H9 (cell line): ENCODE measurements around the gene CLBA1. TPM values are rescaled to one million over a fixed set of nuclear protein-coding genes. Genes with fewer than 3 reads are reported as not detected.

Experiments used
- DNase-seq: peaks from one replicate; pipeline ENCODE4 v3.0.0-alpha.2; 2017
- H2AFZ ChIP-seq: one replicate; pipeline ENCODE4 v1.6.1; 2013; ENCODE audit warnings: mild to moderate bottlenecking, low read length, control low read depth, moderate library complexity
- H2AK5ac ChIP-seq: 2 replicates; pipeline ENCODE4 v1.6.1; 2013; ENCODE audit warnings: low read length, control low read depth, mixed read lengths; ENCODE audit not compliant: insufficient read length
- H2BK120ac ChIP-seq: one replicate; pipeline ENCODE4 v1.6.1; 2013; ENCODE audit warnings: low read depth, mild to moderate bottlenecking, low read length, control low read depth, inconsistent platforms; ENCODE audit not compliant: poor library complexity, severe bottlenecking
- H2BK12ac ChIP-seq: 2 replicates; pipeline ENCODE4 v1.6.1; 2013; ENCODE audit warnings: low read length, control low read depth, mixed read lengths, low read depth; ENCODE audit not compliant: insufficient read length
- H2BK15ac ChIP-seq: 2 replicates; pipeline ENCODE4 v1.6.1; 2013; ENCODE audit warnings: low read depth, low read length, control low read depth
- H2BK20ac ChIP-seq: one replicate; pipeline ENCODE4 v1.6.1; 2013; ENCODE audit warnings: low read depth, mild to moderate bottlenecking, low read length, control low read depth, inconsistent platforms; ENCODE audit not compliant: poor library complexity, severe bottlenecking
- H2BK5ac ChIP-seq: 2 replicates; pipeline ENCODE4 v1.6.1; 2013; ENCODE audit warnings: low read length, control low read depth, mixed read lengths; ENCODE audit not compliant: insufficient read length
- H3K14ac ChIP-seq: 2 replicates; pipeline ENCODE4 v1.6.1; 2013; ENCODE audit warnings: low read length, control low read depth; ENCODE audit not compliant: insufficient read depth
- H3K18ac ChIP-seq: 2 replicates; pipeline ENCODE4 v1.6.1; 2013; ENCODE audit warnings: low read depth, mild to moderate bottlenecking, mixed read lengths, low read length, control low read depth; ENCODE audit not compliant: insufficient read length
- H3K23ac ChIP-seq: 2 replicates; pipeline ENCODE4 v1.6.1; 2013; ENCODE audit warnings: low read length, control low read depth, mixed read lengths, low read depth; ENCODE audit not compliant: insufficient read length
- H3K23me2 ChIP-seq: 2 replicates; pipeline ENCODE4 v1.6.1; 2013; ENCODE audit warnings: low read depth, mild to moderate bottlenecking, mixed read lengths, low read length, control low read depth; ENCODE audit not compliant: insufficient read length, poor library complexity, severe bottlenecking
- H3K27ac ChIP-seq: 2 replicates; pipeline ENCODE4 v1.5.1; 2013; ENCODE audit warnings: low read length, control low read depth, mixed read lengths, low read depth; ENCODE audit not compliant: insufficient read length
- H3K27me3 ChIP-seq: 2 replicates; pipeline ENCODE4 v1.6.1; 2013; ENCODE audit warnings: low read length, control low read depth, inconsistent platforms; ENCODE audit not compliant: insufficient read depth
- H3K4ac ChIP-seq: 2 replicates; pipeline ENCODE4 v1.6.1; 2013; ENCODE audit warnings: low read depth, mild to moderate bottlenecking, control low read depth, inconsistent platforms, low read length, moderate library complexity
- H3K4me1 ChIP-seq: 2 replicates; pipeline ENCODE4 v1.6.1; 2013; ENCODE audit warnings: low read length, control low read depth, inconsistent platforms; ENCODE audit not compliant: insufficient read depth
- H3K4me2 ChIP-seq: 2 replicates; pipeline ENCODE4 v1.6.1; 2013; ENCODE audit warnings: low read length, control low read depth, mixed read lengths; ENCODE audit not compliant: insufficient read length, insufficient read depth
- H3K56ac ChIP-seq: 2 replicates; pipeline ENCODE4 v1.6.1; 2013; ENCODE audit warnings: low read depth, mild to moderate bottlenecking, mixed read lengths, low read length, control low read depth; ENCODE audit not compliant: insufficient read length
- H3K79me1 ChIP-seq: 2 replicates; pipeline ENCODE4 v1.6.1; 2013; ENCODE audit warnings: low read depth, mild to moderate bottlenecking, moderate library complexity, low read length, control low read depth, inconsistent platforms; ENCODE audit not compliant: insufficient read depth, poor library complexity, severe bottlenecking
- H3K79me2 ChIP-seq: 2 replicates; pipeline ENCODE4 v1.6.1; 2013; ENCODE audit warnings: low read length, control low read depth, inconsistent platforms; ENCODE audit not compliant: insufficient read depth
- H3K9ac ChIP-seq: 2 replicates; pipeline ENCODE4 v1.6.1; 2013; ENCODE audit warnings: low read length, control low read depth, mixed read lengths; ENCODE audit not compliant: insufficient read length; ENCODE audit errors: extremely low read depth
- H3K9me3 ChIP-seq: one replicate; pipeline ENCODE4 v1.6.1; 2013; ENCODE audit warnings: low read depth, low read length, inconsistent platforms; ENCODE audit not compliant: control insufficient read depth
- H3T11ph ChIP-seq: one replicate; pipeline ENCODE4 v1.6.1; 2013; ENCODE audit warnings: mild to moderate bottlenecking, low read length, control low read depth, inconsistent platforms
- H4K20me1 ChIP-seq: one replicate; pipeline ENCODE4 v1.6.1; 2013; ENCODE audit not compliant: control insufficient read depth, insufficient read length, insufficient read depth
- H4K5ac ChIP-seq: 2 replicates; pipeline ENCODE4 v1.6.1; 2013; ENCODE audit warnings: low read depth, mild to moderate bottlenecking, mixed read lengths, low read length, control low read depth; ENCODE audit not compliant: insufficient read length
- H4K8ac ChIP-seq: replicated peaks from 2 replicates; pipeline ENCODE4 v1.6.1; 2013; ENCODE audit warnings: low read length, control low read depth, mixed read lengths, low read depth; ENCODE audit not compliant: insufficient read length
- H4K91ac ChIP-seq: 2 replicates; pipeline ENCODE4 v1.6.1; 2013; ENCODE audit warnings: low read depth, mild to moderate bottlenecking, moderate library complexity, mixed read lengths, low read length, control low read depth; ENCODE audit not compliant: insufficient read length
- H3K27ac Mint-ChIP-seq, 3 experiments: 2 replicates in 2 of 3; 3 replicates in 1 of 3; pipeline ENCODE4 v1.8.0; 2020 to 2021; ENCODE audit warnings: mixed read lengths in 3 of 3, mild to moderate bottlenecking in 1 of 3, moderate library complexity in 1 of 3
- H3K27me3 Mint-ChIP-seq: 2 replicates; pipeline ENCODE4 v1.8.0; 2021; ENCODE audit warnings: low read depth, mild to moderate bottlenecking, moderate library complexity, mixed read lengths
- H3K36me3 Mint-ChIP-seq, 3 experiments: 2 replicates in 2 of 3; 3 replicates in 1 of 3; pipeline ENCODE4 v1.8.0; 2020 to 2021; ENCODE audit warnings: low read depth in 3 of 3, mixed read lengths in 3 of 3; ENCODE audit not compliant: insufficient read depth in 1 of 3
- H3K4me1 Mint-ChIP-seq, 2 experiments: 2 replicates each; pipeline ENCODE4 v1.8.0; 2020; ENCODE audit warnings: mixed read lengths in 2 of 2
- H3K4me3 Mint-ChIP-seq, 2 experiments: 2 replicates in 1 of 2; 3 replicates in 1 of 2; pipeline ENCODE4 v1.8.0; 2020 to 2021; ENCODE audit warnings: mild to moderate bottlenecking in 2 of 2, mixed read lengths in 2 of 2, moderate library complexity in 1 of 2
- H3K9me3 Mint-ChIP-seq, 2 experiments: 2 replicates in 1 of 2; 3 replicates in 1 of 2; pipeline ENCODE4 v1.8.0; 2020; ENCODE audit warnings: mild to moderate bottlenecking in 2 of 2, mixed read lengths in 2 of 2, moderate library complexity in 1 of 2
- CTCF ChIP-seq: fragments of 200-600 bp; sonication (generic); conservative IDR thresholded peaks from 3 replicates; pipeline ENCODE4 v1.8.0; 2021; ENCODE audit warnings: antibody characterized with exemption, mild to moderate bottlenecking
- WGBS: extraction: QIAGEN DNeasy Blood & Tissue Kit; methylation state at CpG from one replicate; pipeline ENCODE4 v1.1.7; 2013; ENCODE audit warnings: missing lambda C conversion rate, low lambda C conversion rate, mixed read lengths; ENCODE audit not compliant: insufficient read length; ENCODE audit errors: extremely low coverage; 5-methylcytosine and 5-hydroxymethylcytosine counted together
- total RNA-seq: library from RNA; stranded (reverse); gene quantifications from 2 replicates; pipeline ENCODE4 v1.2.1, GENCODE V29; 2021

The CLBA1 gene
- total RNA-seq, 1 experiment from 2014 or later, result 2.4 TPM

GRCh38 chr14:104978746-104979691 lies 6.6 kb upstream of the CLBA1 start:
- peak overlapping the region; percentile 53 to 76 for H3K4me3 Mint-ChIP-seq
- H4K20me1 ChIP-seq, result peaks cover 7% of the 10 kb centered on the region

More at GRCh38 chr14:104978746-104979691, 6.6 kb upstream of the CLBA1 start:
- no peaks in the 10 kb centered on the region for H3K79me1 ChIP-seq
- no peak overlapping the region for H4K8ac ChIP-seq
- no peaks in the 10 kb centered on the region for H3K23me2 ChIP-seq
- Mint-ChIP-seq H3K9me3 (no peaks in the 10 kb centered on the region; a peak in 1 of 5 replicates), H3K27ac (no peak overlapping the region), H3K36me3 (no peaks in the 10 kb centered on the region), H3K27me3 (peaks cover 64% of the 10 kb centered on the region), H3K4me1 (peaks cover 15 to 28% of the 10 kb centered on the region in 2 experiments)
- no peak overlapping the region for H2BK5ac ChIP-seq
- no peak overlapping the region for H3K4me2 ChIP-seq
- no peak overlapping the region for H3K27ac ChIP-seq
- no peak overlapping the region for H2BK12ac ChIP-seq
- H3K23ac ChIP-seq, result no peak overlapping the region
- H3K9me3 ChIP-seq, result no peaks in the 10 kb centered on the region
- no peak overlapping the region for H4K91ac ChIP-seq
- no peak overlapping the region for H2BK20ac ChIP-seq
- H2AFZ ChIP-seq, result no peak overlapping the region
- no peak overlapping the region for H3K4ac ChIP-seq
- no peaks in the 10 kb centered on the region for H3K79me2 ChIP-seq
- H2BK120ac ChIP-seq, result no peak overlapping the region
- H3K18ac ChIP-seq, result no peak overlapping the region
- H3K27me3 ChIP-seq, result peaks cover 14% of the 10 kb centered on the region; the same call in 1 of the 2 replicates
- TF ChIP-seq CTCF, result no peak
- WGBS, result no CpG with 5 or more reads among the region's 32 CpGs
- H3K9ac ChIP-seq, result no peak overlapping the region
- H3T11ph ChIP-seq, result no peak overlapping the region
- no peak overlapping the region for H2BK15ac ChIP-seq
- H3K56ac ChIP-seq, result no peak overlapping the region
- DNase-seq, result peak; percentile 38
- no peak overlapping the region for H2AK5ac ChIP-seq
- H4K5ac ChIP-seq, result no peak overlapping the region
- no peaks in the 10 kb centered on the region for H3K4me1 ChIP-seq
- no peak overlapping the region for H3K14ac ChIP-seq
